ENCODE measurements around the gene FAM120A. TPM values are rescaled to one million over a fixed set of nuclear protein-coding genes. Genes with fewer than 3 reads are reported as not detected.

The FAM120A gene
- total RNA-seq, 1 donor from 2014 or later: 147 TPM

DNA sequence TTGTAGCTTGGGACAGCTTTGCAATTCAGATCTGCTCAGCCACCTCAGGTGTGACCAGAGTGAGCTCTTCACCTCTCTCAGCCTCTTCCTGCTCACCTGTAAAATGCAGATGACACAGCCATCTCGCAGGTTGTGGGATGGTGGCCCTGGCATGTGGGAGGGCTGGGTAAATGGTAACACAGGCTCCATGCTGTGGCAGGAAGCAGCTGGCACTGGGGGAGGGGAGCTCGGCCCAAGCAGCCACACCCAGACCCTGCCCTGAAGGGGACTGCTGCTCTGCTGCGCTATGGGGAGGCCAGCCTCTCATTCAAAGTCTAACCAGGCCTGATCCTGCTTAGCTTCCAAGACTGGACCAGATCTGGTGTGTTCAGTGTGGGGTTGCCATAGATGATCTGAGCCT lies 149.0 kb downstream of the FAM120A start:
- intact Hi-C loops (cut with micrococcal nuclease): no loop called here
- no peak overlapping the region for H3K27ac Mint-ChIP-seq
- H3K4me3 Mint-ChIP-seq: peak overlapping the region; percentile 17
- H3K4me1 Mint-ChIP-seq: peaks cover 37% of the 10 kb centered on the region
- peaks cover 7% of the 10 kb centered on the region for H3K36me3 Mint-ChIP-seq (ENCODE audit: low read depth)
- H3K9me3 Mint-ChIP-seq: peaks cover 3% of the 10 kb centered on the region
- no peaks in the 10 kb centered on the region for H3K27me3 Mint-ChIP-seq
- peak; percentile 69 for DNase-seq

DNA sequence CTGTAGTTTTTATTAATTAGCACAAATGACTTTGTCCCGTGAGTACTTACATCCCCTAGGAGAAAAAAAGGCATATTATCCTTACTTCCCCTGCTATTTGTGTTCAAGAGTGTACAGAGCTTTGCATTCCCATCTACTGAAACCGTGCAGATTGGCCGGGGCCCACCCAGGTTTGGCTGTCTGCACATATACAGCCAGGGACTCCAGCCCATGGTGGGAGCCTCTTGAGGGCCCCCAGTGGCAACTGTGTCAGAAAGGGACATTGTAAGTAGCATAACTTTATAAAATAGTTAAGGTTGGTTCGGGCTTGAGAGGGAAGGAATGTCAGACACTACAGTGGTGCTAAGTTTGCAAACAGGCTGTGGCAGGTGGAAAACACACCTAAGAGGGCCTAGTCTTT lies 149.6 kb downstream of the FAM120A start:
- Mint-ChIP-seq H3K27me3 (no peaks in the 10 kb centered on the region), H3K4me1 (peaks cover 35% of the 10 kb centered on the region), H3K27ac (no peak overlapping the region), H3K36me3 (ENCODE audit: low read depth) (peaks cover 10% of the 10 kb centered on the region), H3K9me3 (peaks cover 3% of the 10 kb centered on the region), H3K4me3 (no peak overlapping the region)
- DNase-seq: no peak
- intact Hi-C loops (cut with micrococcal nuclease): no loop called here

DNA sequence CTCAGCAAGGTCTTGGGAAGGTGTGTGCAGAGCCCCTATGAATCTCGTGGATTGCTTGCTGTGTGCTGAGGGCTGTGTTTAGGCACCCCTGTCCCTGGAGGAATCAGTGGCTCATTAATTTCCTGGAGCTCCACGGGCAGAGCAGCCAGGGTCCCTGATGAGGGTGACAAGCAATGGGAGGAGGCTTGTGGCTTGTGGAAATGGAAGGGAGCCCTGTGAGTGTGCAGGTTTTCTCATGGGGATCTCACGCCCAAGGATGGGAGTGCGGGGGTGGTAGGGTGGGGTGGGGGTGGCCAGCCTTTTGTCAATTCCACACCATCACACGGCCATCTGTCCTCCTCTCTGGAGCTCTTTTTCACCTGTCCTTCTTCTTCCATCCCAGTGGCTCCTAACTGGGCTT lies 150.2 kb downstream of the FAM120A start:
- Mint-ChIP-seq H3K27ac (no peak overlapping the region), H3K4me3 (no peak overlapping the region), H3K27me3 (no peaks in the 10 kb centered on the region), H3K36me3 (ENCODE audit: low read depth) (peaks cover 15% of the 10 kb centered on the region), H3K9me3 (peaks cover 9% of the 10 kb centered on the region), H3K4me1 (peaks cover 36% of the 10 kb centered on the region)
- intact Hi-C loops (cut with micrococcal nuclease): no loop called here
- DNase-seq: no peak

DNA sequence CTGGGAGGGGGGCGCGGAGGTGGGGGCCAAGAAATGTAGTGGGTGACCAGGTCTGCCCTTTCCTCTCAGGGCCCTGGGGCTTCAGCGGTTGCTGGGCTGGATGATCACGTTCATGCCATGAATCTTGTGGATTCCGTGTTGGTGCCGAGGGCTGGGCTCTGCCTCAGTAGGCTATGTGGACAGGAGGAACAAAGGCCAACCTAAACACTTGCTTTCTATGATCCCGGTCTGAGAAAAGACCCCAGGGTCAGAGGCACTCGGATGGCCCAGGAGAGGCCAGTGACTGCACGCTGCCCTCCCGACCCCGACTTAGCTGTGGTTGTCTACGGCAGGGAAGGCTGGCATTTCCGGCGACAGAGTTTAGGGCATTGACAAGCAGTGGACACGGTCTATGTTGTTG lies 151.5 kb downstream of the FAM120A start:
- peaks cover 31% of the 10 kb centered on the region for H3K4me1 Mint-ChIP-seq
- no peak overlapping the region for H3K27ac Mint-ChIP-seq
- intact Hi-C loops (cut with micrococcal nuclease): no loop called here
- H3K9me3 Mint-ChIP-seq: peaks cover 13% of the 10 kb centered on the region
- DNase-seq: no peak
- no peaks in the 10 kb centered on the region for H3K27me3 Mint-ChIP-seq
- H3K4me3 Mint-ChIP-seq: no peak overlapping the region
- H3K36me3 Mint-ChIP-seq (ENCODE audit: low read depth): peaks cover 19% of the 10 kb centered on the region

DNA sequence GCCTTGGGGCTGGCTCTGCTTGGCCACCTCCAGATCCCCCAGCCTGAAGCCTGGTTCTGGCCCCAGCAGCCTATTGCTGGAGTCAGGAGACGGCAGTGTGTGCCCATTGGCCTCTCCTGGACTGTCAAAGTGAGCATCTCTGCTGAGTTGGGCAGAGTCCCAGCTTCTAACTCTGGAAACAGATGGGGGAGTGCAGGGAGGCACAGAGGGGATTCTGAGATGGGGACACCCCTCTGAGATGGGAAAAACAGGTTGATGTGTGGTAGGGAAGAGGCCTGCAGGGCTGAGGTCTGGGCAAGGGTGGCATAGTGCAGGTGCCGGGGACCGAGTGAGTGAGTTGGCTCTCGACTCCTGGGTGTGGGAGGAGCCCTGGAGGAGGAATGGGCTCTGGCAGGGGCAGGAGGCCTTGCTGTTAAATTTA lies 152.4 kb downstream of the FAM120A start:
- intact Hi-C loops (cut with micrococcal nuclease): no loop called here
- no peak for DNase-seq
- peaks cover 19% of the 10 kb centered on the region for H3K36me3 Mint-ChIP-seq (ENCODE audit: low read depth)
- no peak overlapping the region for H3K4me3 Mint-ChIP-seq
- peaks cover 13% of the 10 kb centered on the region for H3K9me3 Mint-ChIP-seq
- no peaks in the 10 kb centered on the region for H3K27me3 Mint-ChIP-seq
- H3K27ac Mint-ChIP-seq: no peak overlapping the region
- H3K4me1 Mint-ChIP-seq: peaks cover 25% of the 10 kb centered on the region

DNA sequence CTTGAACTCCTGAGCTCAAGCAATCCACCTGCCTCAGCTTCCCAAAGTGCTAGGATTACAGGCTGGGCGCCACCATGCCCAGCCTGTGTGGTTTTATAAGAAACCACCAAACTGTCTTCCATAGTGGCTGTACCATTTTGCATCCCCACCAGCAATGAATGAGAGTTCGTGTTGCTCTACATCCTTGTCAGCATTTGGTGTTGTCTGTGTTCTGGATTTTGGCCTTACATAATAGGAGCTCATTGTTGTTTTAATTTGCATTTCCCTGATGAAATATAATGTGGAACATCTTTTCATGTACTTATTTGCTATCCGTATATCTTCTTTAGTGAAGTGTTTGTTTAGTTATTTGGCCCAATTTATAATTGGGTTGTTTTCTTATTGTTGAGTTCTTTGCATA lies 154.7 kb downstream of the FAM120A start:
- peaks cover 4% of the 10 kb centered on the region for H3K4me1 Mint-ChIP-seq
- H3K27ac Mint-ChIP-seq: no peak overlapping the region
- intact Hi-C loops (cut with micrococcal nuclease): no loop called here
- H3K36me3 Mint-ChIP-seq (ENCODE audit: low read depth): peaks cover 29% of the 10 kb centered on the region
- H3K27me3 Mint-ChIP-seq: no peaks in the 10 kb centered on the region
- DNase-seq: no peak
- peaks cover 19% of the 10 kb centered on the region for H3K9me3 Mint-ChIP-seq
- no peak overlapping the region for H3K4me3 Mint-ChIP-seq

DNA sequence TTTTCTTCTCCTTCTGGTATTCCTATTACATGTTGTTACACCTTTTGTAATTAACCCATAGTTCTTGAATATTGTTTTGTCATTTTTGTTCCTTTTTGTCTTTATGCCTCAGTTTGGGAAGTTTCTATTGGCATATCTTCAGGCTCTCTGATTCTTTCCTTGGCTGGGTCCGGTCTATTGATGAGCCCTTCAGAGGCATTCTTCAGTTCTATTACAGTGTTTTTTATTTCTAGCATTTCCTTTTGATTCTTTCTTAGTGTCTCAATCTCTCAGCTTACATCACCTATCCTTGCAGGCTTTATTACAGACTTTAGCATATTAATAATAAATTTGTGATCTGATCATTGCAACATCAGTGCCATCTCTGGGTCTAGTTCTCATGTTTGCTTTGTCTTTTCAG lies 158.7 kb downstream of the FAM120A start:
- Mint-ChIP-seq H3K27ac (no peak overlapping the region), H3K9me3 (peaks cover 15% of the 10 kb centered on the region), H3K36me3 (ENCODE audit: low read depth) (peaks cover 32% of the 10 kb centered on the region), H3K4me1 (peaks cover 18% of the 10 kb centered on the region), H3K4me3 (no peak overlapping the region), H3K27me3 (no peaks in the 10 kb centered on the region)
- DNase-seq: no peak
- intact Hi-C loops (cut with micrococcal nuclease): no loop called here

DNA sequence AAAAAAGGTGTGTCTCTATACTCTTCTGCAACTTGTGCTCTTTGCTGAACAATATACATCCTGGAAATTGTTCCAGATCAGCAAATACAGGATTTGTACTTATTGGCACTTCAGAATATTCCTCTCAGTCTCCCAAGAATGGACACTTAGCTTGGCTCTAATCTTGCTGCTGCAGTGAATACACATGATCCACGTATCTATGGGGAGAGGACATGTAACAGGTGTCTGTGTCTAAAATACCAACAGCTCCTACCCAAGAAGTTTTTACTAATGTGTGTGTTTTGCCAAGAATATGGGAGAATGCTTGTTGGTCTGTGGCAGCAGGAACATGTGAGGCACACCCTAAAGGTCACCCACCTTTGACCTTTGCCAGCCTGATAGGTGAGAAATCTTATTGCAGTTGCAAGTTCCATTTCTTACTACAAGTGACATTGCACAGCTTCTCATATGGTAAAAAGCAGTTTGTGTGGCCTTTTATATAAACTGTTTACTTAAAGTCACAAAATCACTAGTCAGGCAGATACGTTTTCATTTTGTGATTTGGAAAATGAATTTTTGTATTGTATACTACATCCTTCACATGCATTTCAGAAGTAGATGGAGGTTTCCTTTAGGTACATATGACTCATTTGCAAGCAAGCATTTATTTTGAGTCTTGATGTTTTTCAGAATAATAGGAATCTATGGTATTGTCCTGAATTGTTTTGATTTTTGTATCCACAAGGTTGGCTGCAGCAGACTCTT lies 160.7 kb downstream of the FAM120A start:
- peak overlapping the region; percentile 42 for H3K27ac Mint-ChIP-seq
- H3K27me3 Mint-ChIP-seq: no peaks in the 10 kb centered on the region
- H3K4me3 Mint-ChIP-seq: no peak overlapping the region
- peaks cover 16% of the 10 kb centered on the region for H3K4me1 Mint-ChIP-seq
- peaks cover 10% of the 10 kb centered on the region for H3K9me3 Mint-ChIP-seq
- intact Hi-C loops (cut with micrococcal nuclease): no loop called here
- DNase-seq: no peak
- H3K36me3 Mint-ChIP-seq (ENCODE audit: low read depth): peaks cover 19% of the 10 kb centered on the region

DNA sequence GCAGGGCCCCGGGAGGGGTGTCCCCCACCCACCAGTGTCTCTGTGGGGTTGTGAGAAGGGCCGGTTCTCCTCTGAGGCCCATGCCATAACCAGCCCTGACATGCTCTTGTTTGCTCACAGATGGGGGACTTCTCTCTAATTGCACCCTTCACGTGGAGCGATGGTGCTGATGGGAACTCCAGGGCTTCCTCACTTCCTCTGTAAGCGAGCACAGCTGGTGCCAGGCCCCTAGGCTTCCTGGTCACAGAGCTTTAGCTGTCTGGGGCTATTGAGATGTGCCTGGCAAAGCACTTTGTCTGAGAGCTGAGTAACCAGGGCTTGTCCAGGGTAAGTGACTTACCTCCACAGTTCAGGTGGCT lies 161.3 kb downstream of the FAM120A start:
- Mint-ChIP-seq H3K27ac (peak overlapping the region; percentile 42), H3K36me3 (ENCODE audit: low read depth) (peaks cover 18% of the 10 kb centered on the region), H3K27me3 (no peaks in the 10 kb centered on the region), H3K4me1 (peaks cover 15% of the 10 kb centered on the region), H3K9me3 (peaks cover 7% of the 10 kb centered on the region), H3K4me3 (no peak overlapping the region)
- DNase-seq: peak; percentile 55
- intact Hi-C loops (cut with micrococcal nuclease): no loop called here

DNA sequence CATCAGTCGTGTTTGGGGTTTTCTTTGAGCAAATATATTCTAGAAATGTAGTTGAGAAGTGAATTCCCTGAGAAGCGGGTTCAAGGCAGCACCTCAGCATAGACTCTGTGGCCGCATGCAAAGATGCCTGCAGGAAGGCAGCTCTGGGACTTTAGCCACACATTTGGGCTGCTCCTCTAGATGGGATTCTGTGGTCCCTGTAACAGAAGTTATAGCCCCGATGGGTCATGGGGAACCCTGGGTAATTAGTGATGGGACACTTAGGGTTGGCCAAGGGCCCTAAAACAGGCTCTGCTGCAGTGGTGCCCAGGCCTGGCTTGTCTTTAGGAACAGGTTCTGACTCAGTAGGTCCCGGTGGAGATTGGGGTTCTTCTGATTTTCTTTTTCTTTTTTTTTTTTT lies 161.7 kb downstream of the FAM120A start:
- Mint-ChIP-seq H3K36me3 (ENCODE audit: low read depth) (peaks cover 18% of the 10 kb centered on the region), H3K4me3 (no peak overlapping the region), H3K4me1 (peaks cover 15% of the 10 kb centered on the region)

DNA sequence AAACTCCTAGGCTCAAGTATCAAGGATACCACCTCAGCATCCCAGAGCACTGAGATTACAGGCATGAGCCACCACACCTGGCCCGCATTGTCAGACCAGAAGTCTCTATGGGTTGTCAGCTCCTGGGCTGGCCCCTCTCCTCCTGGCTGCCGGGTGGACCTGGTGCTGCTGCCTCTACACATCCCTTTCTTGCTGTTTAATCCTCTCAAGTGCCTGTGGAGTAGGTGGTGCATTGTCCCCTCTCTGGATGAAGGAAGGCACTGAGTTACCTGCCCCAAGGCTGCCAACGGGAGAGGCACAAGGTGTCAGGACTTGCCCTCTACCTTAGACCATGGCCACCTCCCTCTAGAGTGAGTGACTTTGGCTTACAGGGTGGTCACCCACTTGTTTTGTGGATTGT lies 162.3 kb downstream of the FAM120A start:
- H3K9me3 Mint-ChIP-seq: peaks cover 6% of the 10 kb centered on the region

More for the DNA sequence above, 161.7 kb downstream of the FAM120A start:
- intact Hi-C loops (cut with micrococcal nuclease): no loop called here
- Mint-ChIP-seq H3K27me3 (no peaks in the 10 kb centered on the region), H3K9me3 (peaks cover 6% of the 10 kb centered on the region), H3K27ac (no peak overlapping the region)
- DNase-seq: no peak

DNA sequence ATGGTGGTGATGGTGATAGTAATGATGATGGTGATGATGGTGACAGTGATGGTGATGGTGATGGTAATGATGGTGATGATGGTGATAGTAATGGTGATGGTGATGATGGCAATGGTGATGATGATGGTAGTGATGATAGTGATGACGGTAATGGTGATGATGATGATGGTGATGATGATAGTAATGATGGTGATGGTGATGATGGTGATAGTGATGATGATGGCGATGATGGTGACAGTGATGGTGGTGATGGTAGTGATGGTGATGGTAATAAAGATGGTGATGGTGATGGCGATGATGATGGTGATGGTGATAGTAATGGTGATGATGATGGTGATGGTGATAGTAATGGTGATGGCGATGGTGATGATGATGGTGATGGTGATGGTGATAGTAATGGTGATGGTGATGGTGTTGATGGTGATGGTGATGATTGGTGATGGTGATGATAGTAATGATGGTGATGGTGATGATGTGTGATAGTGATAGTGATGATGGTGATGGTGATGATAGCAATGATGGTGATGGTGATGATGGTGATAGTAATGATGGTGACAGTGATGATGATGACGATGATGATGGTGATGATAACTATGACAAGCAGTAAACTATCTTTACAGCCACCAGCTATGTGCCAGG lies 163.5 kb downstream of the FAM120A start:
- no peak for DNase-seq
- intact Hi-C loops (cut with micrococcal nuclease): no loop called here
- H3K4me3 Mint-ChIP-seq: no peak overlapping the region
- H3K27me3 Mint-ChIP-seq: no peaks in the 10 kb centered on the region
- peaks cover 10% of the 10 kb centered on the region for H3K36me3 Mint-ChIP-seq (ENCODE audit: low read depth)
- H3K4me1 Mint-ChIP-seq: peaks cover 15% of the 10 kb centered on the region
- H3K9me3 Mint-ChIP-seq: peaks cover 4% of the 10 kb centered on the region
- no peak overlapping the region for H3K27ac Mint-ChIP-seq

More for the DNA sequence above, 162.3 kb downstream of the FAM120A start:
- no peak overlapping the region for H3K27ac Mint-ChIP-seq
- no peaks in the 10 kb centered on the region for H3K27me3 Mint-ChIP-seq
- H3K4me3 Mint-ChIP-seq: no peak overlapping the region
- intact Hi-C loops (cut with micrococcal nuclease): no loop called here
- no peak for DNase-seq
- H3K4me1 Mint-ChIP-seq: peaks cover 15% of the 10 kb centered on the region
- H3K36me3 Mint-ChIP-seq (ENCODE audit: low read depth): peaks cover 18% of the 10 kb centered on the region
